GM12874 (cell line): Measurements from ENCODE around the gene TMC4.

ENCODE experiments used
- TF ChIP-seq, protein P1 (sequence below): IDR thresholded peaks from 2 replicates; pipeline ENCODE4 v1.5.1; 2011; ENCODE audit warnings: low read depth, mild to moderate bottlenecking, control low read depth, low read length, moderate library complexity; ENCODE audit not compliant: insufficient read depth

The TMC4 gene

DNA sequence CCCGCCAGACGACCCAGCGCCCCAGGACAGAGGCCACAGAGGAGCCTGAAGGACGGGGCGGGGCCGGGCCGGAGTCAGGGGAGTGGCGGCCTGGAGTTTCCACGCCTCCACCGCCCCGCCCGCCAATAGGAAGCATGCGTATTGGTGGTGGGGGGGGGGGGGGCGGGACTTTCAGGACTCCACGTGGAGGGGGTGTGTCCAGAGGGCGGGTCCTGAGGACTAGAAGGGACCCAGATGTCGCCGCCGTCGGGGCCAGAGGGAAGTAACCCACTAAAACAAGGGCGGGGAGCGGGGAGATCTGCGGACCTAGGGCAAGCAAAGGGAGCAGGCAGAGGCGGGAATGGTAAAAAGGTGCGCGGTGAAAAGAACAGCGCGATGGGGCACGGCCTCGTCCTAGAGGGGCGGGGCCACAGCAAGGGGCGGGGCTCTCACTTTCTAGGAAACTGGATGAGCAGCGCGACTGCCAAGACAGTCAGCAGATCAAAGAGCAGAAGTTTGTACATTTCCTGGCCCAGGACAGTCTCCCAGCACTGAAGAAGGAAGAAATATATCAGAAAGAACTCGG lies 10.6 kb downstream of the TMC4 start:
- TF ChIP-seq, protein P1, sequence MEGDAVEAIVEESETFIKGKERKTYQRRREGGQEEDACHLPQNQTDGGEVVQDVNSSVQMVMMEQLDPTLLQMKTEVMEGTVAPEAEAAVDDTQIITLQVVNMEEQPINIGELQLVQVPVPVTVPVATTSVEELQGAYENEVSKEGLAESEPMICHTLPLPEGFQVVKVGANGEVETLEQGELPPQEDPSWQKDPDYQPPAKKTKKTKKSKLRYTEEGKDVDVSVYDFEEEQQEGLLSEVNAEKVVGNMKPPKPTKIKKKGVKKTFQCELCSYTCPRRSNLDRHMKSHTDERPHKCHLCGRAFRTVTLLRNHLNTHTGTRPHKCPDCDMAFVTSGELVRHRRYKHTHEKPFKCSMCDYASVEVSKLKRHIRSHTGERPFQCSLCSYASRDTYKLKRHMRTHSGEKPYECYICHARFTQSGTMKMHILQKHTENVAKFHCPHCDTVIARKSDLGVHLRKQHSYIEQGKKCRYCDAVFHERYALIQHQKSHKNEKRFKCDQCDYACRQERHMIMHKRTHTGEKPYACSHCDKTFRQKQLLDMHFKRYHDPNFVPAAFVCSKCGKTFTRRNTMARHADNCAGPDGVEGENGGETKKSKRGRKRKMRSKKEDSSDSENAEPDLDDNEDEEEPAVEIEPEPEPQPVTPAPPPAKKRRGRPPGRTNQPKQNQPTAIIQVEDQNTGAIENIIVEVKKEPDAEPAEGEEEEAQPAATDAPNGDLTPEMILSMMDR = no peak

- TF ChIP-seq, protein P1 = no peak
Observed at GRCh38 chr19:54160854-54161253, 12.1 kb downstream of the TMC4 start.

GRCh38 chr19:54160182-54160811 lies 12.7 kb downstream of the TMC4 start:
- TF ChIP-seq, protein P1 = no peak

DNA sequence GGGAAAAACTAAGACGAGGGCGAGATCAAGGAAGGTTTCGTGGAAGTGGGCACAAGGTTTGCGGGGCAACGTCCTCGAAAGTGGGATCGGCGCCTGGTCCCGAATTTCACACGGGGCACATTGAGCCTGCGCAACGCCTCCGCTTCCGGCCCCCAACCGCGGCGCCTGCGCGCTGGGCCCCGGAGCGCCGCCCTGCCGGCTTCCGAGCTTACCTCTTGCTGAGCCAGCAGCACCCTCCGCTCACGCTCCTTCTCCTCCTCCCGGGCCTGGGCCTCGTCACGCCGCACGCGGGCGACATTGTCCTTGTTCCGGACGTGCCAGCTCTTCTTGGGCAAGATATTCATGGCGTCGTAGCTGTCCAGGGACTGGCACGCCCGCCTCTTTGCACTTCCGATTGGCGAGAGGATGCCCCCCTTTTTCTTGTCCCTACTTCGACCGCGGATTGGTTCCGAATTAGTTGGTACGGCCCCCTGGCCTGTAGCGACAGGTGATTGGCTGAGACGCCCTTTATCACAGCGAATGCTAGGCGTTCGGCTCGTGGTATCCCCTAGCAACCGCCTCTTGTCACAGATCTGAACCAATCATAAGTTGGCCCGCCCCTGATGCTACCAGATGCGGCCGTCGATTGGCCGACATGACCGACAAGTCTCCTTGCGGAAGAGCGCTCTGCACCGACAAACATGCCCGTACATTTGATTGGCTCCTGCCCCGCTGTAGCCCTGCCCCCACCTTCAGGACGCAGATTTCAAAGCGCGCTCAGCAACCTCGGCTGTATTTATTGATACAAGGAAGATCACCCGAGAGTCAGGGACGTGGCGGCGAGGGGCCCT lies 13.4 kb downstream of the TMC4 start, which contains the start of gene LENG1:
TSS of gene LENG1 (minus strand) at position 370 of the 830 bp plus-strand sequence. CDS start at position 344, 26 bp downstream.
- TF ChIP-seq, protein P1 = peak; percentile 43

DNA sequence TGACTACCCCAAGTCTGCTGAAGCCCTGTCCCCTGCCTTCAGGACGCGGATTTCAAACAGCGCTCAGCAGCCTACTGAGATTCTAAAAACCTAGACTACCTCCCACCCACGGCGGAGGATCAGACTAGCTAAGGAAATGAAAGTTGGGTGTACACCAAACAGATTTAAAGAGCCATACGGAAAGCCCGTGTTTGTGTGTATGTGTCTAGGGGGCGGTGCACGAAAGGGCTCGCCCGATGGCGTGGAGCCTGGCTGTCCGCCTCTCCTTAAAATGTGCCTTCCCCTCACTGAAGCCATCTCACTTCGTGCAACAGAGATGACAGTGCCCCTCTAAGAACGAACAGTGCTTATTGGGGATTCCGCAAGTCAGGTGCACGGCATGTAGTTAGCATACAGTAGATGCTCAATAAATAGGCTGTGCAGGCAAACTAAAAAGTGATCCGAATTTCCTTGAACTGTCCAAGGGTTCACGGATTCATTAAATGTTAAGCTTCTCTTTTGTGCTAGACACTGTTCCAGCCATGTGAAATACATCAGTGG lies 14.1 kb downstream of the TMC4 start:
- TF ChIP-seq, protein P1 = no peak

GRCh38 chr19:54156953-54157352 lies 16.0 kb downstream of the TMC4 start:
- TF ChIP-seq, protein P1 = no peak

GRCh38 chr19:54156490-54156889 lies 16.5 kb downstream of the TMC4 start:
- TF ChIP-seq, protein P1 = no peak
